Measurements from ENCODE around the gene PLCL2.
"Not testable (repeated sequence)": the region's sequence is repeated elsewhere in the genome, so short reads cannot be mapped to it uniquely, and the experiment has no call there.

The PLCL2 gene

GRCh38 chr3:16979769-16980515 lies 95.2 kb downstream of the PLCL2 start:
- not testable (repeated sequence) for DNase-seq

- DNase-seq = not testable (repeated sequence)
Observed at GRCh38 chr3:16980526-16980925, 95.8 kb downstream of the PLCL2 start.

GRCh38 chr3:16982460-16982859 lies 97.7 kb downstream of the PLCL2 start:
- no peak for DNase-seq

GRCh38 chr3:16985608-16986007 lies 100.9 kb downstream of the PLCL2 start:
- no peak for DNase-seq

GRCh38 chr3:16987141-16987540 lies 102.4 kb downstream of the PLCL2 start:
- DNase-seq = no peak

- DNase-seq = no peak
Observed at GRCh38 chr3:16990163-16990562, 105.4 kb downstream of the PLCL2 start.

GRCh38 chr3:16992198-16992597 lies 107.4 kb downstream of the PLCL2 start:
- no peak for DNase-seq

GRCh38 chr3:16993227-16993626 lies 108.5 kb downstream of the PLCL2 start:
- DNase-seq = no peak

- no peak for DNase-seq
Observed at GRCh38 chr3:16994854-16995525, 110.2 kb downstream of the PLCL2 start.

GRCh38 chr3:16995601-16996000 lies 110.8 kb downstream of the PLCL2 start:
- DNase-seq = no peak

GRCh38 chr3:16998236-16998923 lies 113.6 kb downstream of the PLCL2 start:
- no peak for DNase-seq

GRCh38 chr3:16999161-16999560 lies 114.4 kb downstream of the PLCL2 start:
- no peak for DNase-seq

GRCh38 chr3:16999871-17000270 lies 115.1 kb downstream of the PLCL2 start:
- no peak for DNase-seq

GRCh38 chr3:17003457-17003856 lies 118.7 kb downstream of the PLCL2 start:
- no peak for DNase-seq

- no peak for DNase-seq
Observed at GRCh38 chr3:17006132-17006852, 121.5 kb downstream of the PLCL2 start.

GRCh38 chr3:17007284-17007683 lies 122.5 kb downstream of the PLCL2 start:
- DNase-seq = no peak

- DNase-seq = no peak
Observed at GRCh38 chr3:17009826-17010225, 125.1 kb downstream of the PLCL2 start.

GRCh38 chr3:17011728-17012338 lies 127.1 kb downstream of the PLCL2 start:
- no peak for DNase-seq

GRCh38 chr3:17013050-17013449 lies 128.3 kb downstream of the PLCL2 start:
- DNase-seq = no peak

GRCh38 chr3:17013571-17013970 lies 128.8 kb downstream of the PLCL2 start:
- DNase-seq = no peak

- no peak for DNase-seq
Observed at GRCh38 chr3:17014284-17014683, 129.5 kb downstream of the PLCL2 start.

GRCh38 chr3:17014709-17015108 lies 130.0 kb downstream of the PLCL2 start:
- DNase-seq = no peak

- no peak for DNase-seq
Observed at GRCh38 chr3:17021614-17022013, 136.9 kb downstream of the PLCL2 start.

Measured in CD4-positive, alpha-beta T cell treated with Interleukin-1 beta for 1 hour (primary cell).